NCI-H2107 (cell line): ENCODE measurements around the gene AIG1.

Source experiments
- DNase-seq: peaks from one replicate; lab custom pipeline; 2025; lab: John Stamatoyannopoulos, UW

The AIG1 gene

DNA sequence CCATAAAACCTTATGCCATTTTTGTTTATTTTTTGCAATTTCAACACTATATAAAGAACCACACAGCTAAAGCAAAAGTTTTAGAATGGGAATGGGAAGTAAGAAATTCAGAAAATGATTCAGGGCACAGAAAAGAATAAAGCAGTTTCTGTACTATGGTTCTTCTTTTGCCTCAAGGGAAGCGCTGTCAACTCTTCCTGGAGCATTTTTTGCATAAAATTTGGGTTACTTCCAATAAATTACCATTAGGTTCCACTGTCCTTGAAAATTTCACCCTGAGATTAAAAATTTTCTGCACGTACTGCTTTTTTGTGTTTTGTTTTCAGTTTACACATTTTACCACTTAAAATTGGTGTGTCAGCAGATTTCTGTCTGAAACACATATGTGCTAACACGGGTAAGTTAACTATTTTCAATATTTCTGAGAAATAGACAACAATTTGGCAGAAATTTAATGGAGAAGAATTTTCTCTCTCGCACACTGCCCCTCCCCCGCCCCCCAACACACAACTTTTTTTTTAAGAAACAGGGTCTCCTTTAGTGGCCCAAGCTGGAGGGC, 310.2 kb downstream of the AIG1 start:
- DNase-seq, result no peak

DNA sequence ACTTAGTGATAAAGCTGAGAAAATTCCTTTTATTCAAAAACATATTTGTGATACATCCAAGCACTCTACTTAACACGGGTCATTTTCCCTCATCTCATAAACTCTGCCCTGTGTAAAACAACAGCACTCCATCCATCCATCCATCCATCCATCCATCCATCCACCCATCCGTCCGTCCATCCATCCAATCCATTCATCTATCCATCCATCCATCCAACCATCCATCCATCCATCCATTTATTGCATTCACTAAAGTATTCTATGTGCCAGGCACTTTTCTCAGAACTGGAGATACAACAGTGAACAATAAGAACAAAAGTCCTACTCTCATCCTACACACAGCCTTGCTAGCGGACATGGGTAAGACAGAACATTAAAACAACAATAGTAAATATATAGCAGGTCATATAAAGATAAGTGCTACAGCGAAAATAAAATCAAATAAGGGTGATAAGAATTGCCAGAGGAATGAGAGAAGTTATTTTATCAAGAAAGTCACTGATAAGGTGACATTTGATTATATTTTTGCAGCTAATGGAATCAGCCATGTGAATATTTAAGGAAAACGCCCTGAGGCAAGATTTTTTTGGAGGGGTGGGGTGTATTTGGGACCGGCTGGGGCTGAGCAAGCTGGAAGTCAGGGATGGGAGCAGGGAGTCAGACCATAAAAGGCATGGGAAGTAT, 311.7 kb downstream of the AIG1 start:
- DNase-seq, result no peak

DNA sequence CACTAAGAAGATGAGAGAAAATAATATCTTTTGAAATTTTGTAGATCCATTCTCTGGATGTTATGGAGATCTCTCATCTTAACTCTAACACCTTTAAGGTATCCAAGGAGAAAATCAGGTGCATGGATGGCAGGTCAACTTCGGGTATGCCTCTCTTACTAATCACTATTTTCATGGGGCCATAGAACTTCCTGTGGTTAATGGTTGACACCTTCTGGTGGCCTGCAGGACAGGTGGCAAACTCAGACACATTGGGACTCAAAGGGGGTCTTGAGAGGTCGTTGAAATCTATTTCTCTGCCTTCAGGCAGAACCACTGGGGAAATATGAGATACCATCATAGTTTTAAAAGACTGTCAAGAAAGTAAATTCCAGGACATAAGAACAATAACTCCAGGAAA, 313.3 kb downstream of the AIG1 start:
- no peak for DNase-seq

DNA sequence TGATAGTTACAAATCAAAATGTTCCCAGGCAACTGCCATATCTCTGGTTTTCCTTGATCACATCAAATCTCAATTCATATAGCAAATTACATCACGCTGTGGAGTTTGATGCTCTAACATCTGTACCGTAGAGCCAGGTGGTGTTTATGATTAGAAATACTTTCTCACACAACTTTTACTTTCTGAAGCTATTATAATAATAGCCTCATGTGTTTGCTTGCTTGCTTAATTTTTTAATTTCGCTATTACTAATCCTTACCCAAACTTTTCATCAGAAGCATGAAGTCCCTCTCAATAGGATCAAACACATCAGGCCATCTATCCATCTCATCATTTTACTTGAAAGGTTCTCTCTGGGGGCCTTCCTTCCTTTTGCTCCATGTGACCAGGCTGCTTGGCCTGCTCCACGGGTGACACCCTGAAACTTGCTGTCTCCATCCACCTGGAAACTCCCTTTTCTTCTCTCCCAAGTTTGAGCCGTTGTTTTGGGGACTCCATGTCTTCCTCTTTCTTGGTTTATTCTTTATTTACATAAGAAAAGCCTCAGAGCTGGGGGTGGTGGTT, 314.4 kb downstream of the AIG1 start:
- DNase-seq, result no peak

DNA sequence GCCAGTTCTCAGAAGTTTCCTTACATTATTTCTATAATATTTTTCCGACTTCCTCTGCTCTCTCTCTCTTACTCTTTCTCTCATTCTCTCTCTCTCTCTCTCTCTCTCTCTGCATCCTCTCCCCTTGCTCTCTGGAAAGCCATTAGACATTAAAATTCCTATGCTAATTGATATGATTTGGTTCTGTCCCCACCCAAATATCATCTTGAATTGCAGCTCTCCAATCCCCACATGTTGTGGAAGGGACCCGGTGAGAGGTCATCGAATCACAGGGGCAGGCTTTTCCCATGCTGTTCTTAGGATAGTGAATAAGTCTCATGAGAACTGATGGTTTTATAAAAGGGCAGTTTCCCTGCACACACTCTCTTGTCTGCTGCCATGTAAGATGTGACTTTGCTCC, 315.7 kb downstream of the AIG1 start:
- no peak for DNase-seq

DNA sequence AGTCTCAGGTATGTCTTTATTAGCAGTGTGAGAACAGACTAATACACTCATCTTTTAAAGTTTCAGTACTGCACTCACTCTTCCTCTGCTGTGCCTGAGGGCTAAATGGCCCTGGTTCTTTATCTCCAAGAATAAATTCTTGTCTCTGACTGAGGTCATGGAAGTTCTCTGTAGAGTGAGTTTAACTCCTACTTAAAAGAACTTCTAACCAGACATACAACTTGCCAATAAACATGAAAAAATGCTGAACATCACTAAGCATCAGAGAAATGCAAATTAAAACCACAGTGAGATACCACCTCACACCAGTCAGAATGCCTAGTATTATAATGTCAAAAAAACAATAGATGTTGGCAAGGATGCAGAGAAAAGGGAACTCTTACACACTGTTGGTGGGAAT, 316.2 kb downstream of the AIG1 start:
- DNase-seq, result no peak

DNA sequence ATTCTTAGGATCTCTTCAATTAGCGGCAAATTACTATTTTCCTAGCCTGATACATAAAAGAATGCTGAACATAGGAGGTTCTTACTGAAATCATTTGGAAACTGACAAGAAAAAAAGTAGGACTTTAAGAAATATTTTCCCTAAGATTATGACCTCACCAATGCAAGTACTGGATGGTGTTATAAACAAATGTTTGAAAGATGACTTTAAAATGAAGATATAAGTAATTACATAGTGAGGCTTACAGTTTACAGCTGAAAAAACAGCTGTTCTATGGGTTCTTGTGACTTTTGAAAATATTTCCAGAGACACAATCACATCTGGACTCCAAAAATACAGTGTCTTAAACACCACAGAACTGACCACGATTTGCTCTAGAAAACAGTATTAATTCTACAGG, 324.9 kb downstream of the AIG1 start:
- no peak for DNase-seq

DNA sequence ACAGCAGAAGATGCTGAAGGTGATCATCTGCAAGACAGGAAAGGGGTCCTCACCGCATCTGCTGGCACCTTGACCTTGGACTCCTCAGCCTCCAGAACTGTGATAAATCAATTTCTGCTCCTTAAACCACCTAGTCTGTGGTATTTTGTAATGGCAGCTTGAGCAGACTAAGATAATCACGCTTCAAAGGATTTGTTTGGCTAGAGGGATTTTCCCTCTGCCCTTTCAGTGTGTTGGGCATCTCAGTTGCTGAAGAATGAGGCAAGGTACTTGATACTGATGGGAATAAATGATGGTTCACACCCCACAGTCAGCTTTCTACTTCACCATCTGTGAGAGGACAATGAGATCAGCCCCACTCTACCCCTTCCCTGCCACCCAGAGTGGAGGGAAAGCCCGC, 329.6 kb downstream of the AIG1 start:
- no peak for DNase-seq
